Measurements from ENCODE around the gene CPVL. TPM values are rescaled to one million over a fixed set of nuclear protein-coding genes. Genes with fewer than 3 reads are reported as not detected.

CPVL gene
- total and polyA plus RNA-seq, 2 donors (not counting 1 experiment from before 2014, with no cell fraction given), result 0.17 TPM; not detected in 1

- H3K4me1 ChIP-seq (ENCODE audit: control insufficient read depth, extremely low read depth, insufficient read depth, low read length), result no peaks in the 10 kb centered on the region
Measured at GRCh38 chr7:29042824-29043231, 103.5 kb downstream of the CPVL start.

GRCh38 chr7:29041991-29042390 is 104.3 kb downstream of the CPVL start:
- Histone ChIP-seq H2AFZ (ENCODE audit: low read length) (no peak overlapping the region), H3K79me2 (ENCODE audit: control insufficient read depth, insufficient read depth, low read length) (no peaks in the 10 kb centered on the region), H3K4me1 (ENCODE audit: control insufficient read depth, extremely low read depth, insufficient read depth, low read length) (no peaks in the 10 kb centered on the region), H3K9me3 (ENCODE audit: control insufficient read depth, insufficient read depth, low read depth, low read length) (no peaks in the 10 kb centered on the region), H3K4me2 (ENCODE audit: extremely low read depth, insufficient read depth, low read length) (no peak overlapping the region), H3K4me3 (replicated peaks in 1 of 4; ENCODE audit: control extremely low read depth in 1 of 4, insufficient read depth in 1 of 4, low read depth in 3 of 4, low read length in 4 of 4) (no peak overlapping the region), H3K27me3 (ENCODE audit: control insufficient read depth, insufficient read depth, low read length) (no peaks in the 10 kb centered on the region), H4K20me1 (ENCODE audit: control insufficient read depth, extremely low read depth, insufficient read depth, low read length) (no peaks in the 10 kb centered on the region), H3K36me3 (ENCODE audit: control insufficient read depth, insufficient read depth, low read length) (no peaks in the 10 kb centered on the region), H3K9ac (ENCODE audit: insufficient read depth, low read length) (no peak overlapping the region), H3K27ac (ENCODE audit: insufficient read depth, low read length) (no peak overlapping the region)
- TF ChIP-seq, protein P1, sequence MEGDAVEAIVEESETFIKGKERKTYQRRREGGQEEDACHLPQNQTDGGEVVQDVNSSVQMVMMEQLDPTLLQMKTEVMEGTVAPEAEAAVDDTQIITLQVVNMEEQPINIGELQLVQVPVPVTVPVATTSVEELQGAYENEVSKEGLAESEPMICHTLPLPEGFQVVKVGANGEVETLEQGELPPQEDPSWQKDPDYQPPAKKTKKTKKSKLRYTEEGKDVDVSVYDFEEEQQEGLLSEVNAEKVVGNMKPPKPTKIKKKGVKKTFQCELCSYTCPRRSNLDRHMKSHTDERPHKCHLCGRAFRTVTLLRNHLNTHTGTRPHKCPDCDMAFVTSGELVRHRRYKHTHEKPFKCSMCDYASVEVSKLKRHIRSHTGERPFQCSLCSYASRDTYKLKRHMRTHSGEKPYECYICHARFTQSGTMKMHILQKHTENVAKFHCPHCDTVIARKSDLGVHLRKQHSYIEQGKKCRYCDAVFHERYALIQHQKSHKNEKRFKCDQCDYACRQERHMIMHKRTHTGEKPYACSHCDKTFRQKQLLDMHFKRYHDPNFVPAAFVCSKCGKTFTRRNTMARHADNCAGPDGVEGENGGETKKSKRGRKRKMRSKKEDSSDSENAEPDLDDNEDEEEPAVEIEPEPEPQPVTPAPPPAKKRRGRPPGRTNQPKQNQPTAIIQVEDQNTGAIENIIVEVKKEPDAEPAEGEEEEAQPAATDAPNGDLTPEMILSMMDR (conservative IDR thresholded peaks at IDR 0.05 in 1 of 2, IDR thresholded peaks at IDR 0.05 in 1 of 2; ENCODE audit: low read depth in 1 of 2, low read length in 2 of 2), result no peak
- TF ChIP-seq EZH2 (IDR thresholded peaks at IDR 0.05; ENCODE audit: low read length, missing control alignments), result no peak
- no peak for DNase-seq (ENCODE audit: low read depth in 2 of 2)

More at GRCh38 chr7:29042824-29043231, 103.5 kb downstream of the CPVL start:
- Histone ChIP-seq H3K27me3 (ENCODE audit: control insufficient read depth, insufficient read depth, low read length) (no peaks in the 10 kb centered on the region), H3K79me2 (ENCODE audit: control insufficient read depth, insufficient read depth, low read length) (no peaks in the 10 kb centered on the region), H4K20me1 (ENCODE audit: control insufficient read depth, extremely low read depth, insufficient read depth, low read length) (no peaks in the 10 kb centered on the region), H3K4me2 (ENCODE audit: extremely low read depth, insufficient read depth, low read length) (no peak overlapping the region), H2AFZ (ENCODE audit: low read length) (no peak overlapping the region), H3K4me3 (replicated peaks in 1 of 4; ENCODE audit: control extremely low read depth in 1 of 4, insufficient read depth in 1 of 4, low read depth in 3 of 4, low read length in 4 of 4) (no peak overlapping the region), H3K27ac (ENCODE audit: insufficient read depth, low read length) (no peak overlapping the region), H3K36me3 (ENCODE audit: control insufficient read depth, insufficient read depth, low read length) (no peaks in the 10 kb centered on the region), H3K9ac (ENCODE audit: insufficient read depth, low read length) (no peak overlapping the region), H3K9me3 (ENCODE audit: control insufficient read depth, insufficient read depth, low read depth, low read length) (no peaks in the 10 kb centered on the region)
- no peak for DNase-seq (ENCODE audit: low read depth in 2 of 2)
- no peak for TF ChIP-seq EZH2 (IDR thresholded peaks at IDR 0.05; ENCODE audit: low read length, missing control alignments)
- TF ChIP-seq, protein P1 (conservative IDR thresholded peaks at IDR 0.05 in 1 of 2, IDR thresholded peaks at IDR 0.05 in 1 of 2; ENCODE audit: low read depth in 1 of 2, low read length in 2 of 2), result no peak

- H2AFZ ChIP-seq (ENCODE audit: low read length), result no peak overlapping the region
- no peaks in the 10 kb centered on the region for H3K79me2 ChIP-seq (ENCODE audit: control insufficient read depth, insufficient read depth, low read length)
- no peak overlapping the region for H3K27ac ChIP-seq (ENCODE audit: insufficient read depth, low read length)
- no peaks in the 10 kb centered on the region for H3K27me3 ChIP-seq (ENCODE audit: control insufficient read depth, insufficient read depth, low read length)
- no peaks in the 10 kb centered on the region for H3K36me3 ChIP-seq (ENCODE audit: control insufficient read depth, insufficient read depth, low read length)
- H3K9me3 ChIP-seq (ENCODE audit: control insufficient read depth, insufficient read depth, low read depth, low read length), result no peaks in the 10 kb centered on the region
- no peaks in the 10 kb centered on the region for H4K20me1 ChIP-seq (ENCODE audit: control insufficient read depth, extremely low read depth, insufficient read depth, low read length)
- H3K4me2 ChIP-seq (ENCODE audit: extremely low read depth, insufficient read depth, low read length), result no peak overlapping the region
- no peak for TF ChIP-seq EZH2 (IDR thresholded peaks at IDR 0.05; ENCODE audit: low read length, missing control alignments)
- TF ChIP-seq, protein P1 (conservative IDR thresholded peaks at IDR 0.05 in 1 of 2, IDR thresholded peaks at IDR 0.05 in 1 of 2; ENCODE audit: low read depth in 1 of 2, low read length in 2 of 2), result no peak
- no peak overlapping the region for H3K4me3 ChIP-seq (replicated peaks in 1 of 4; ENCODE audit: control extremely low read depth in 1 of 4, insufficient read depth in 1 of 4, low read depth in 3 of 4, low read length in 4 of 4)
- no peak overlapping the region for H3K9ac ChIP-seq (ENCODE audit: insufficient read depth, low read length)
- peak; percentile 20 to 47 for DNase-seq (ENCODE audit: low read depth in 2 of 2)
- no peaks in the 10 kb centered on the region for H3K4me1 ChIP-seq (ENCODE audit: control insufficient read depth, extremely low read depth, insufficient read depth, low read length)
Measured at GRCh38 chr7:29040579-29040925, 105.8 kb downstream of the CPVL start.

Measured in fibroblast of lung (primary cell).